Rectal smooth muscle tissue (tissue), 1 donor: ENCODE data around the gene NPPA.

ENCODE experiments used
- H3K27ac ChIP-seq: one replicate; pipeline ENCODE4 v1.7.0; 2013; ENCODE audit warnings: low read depth, low read length, inconsistent platforms
- H3K27me3 ChIP-seq: one replicate; pipeline ENCODE4 v1.7.0; 2013; ENCODE audit warnings: low read length; ENCODE audit not compliant: control insufficient read depth, insufficient read depth
- H3K36me3 ChIP-seq: one replicate; pipeline ENCODE4 v1.7.0; 2013; ENCODE audit warnings: low read length; ENCODE audit not compliant: control insufficient read depth, insufficient read depth
- H3K4me1 ChIP-seq: one replicate; pipeline ENCODE4 v1.7.0; 2013; ENCODE audit warnings: low read length; ENCODE audit not compliant: control insufficient read depth, insufficient read depth
- H3K4me3 ChIP-seq: one replicate; pipeline ENCODE4 v1.7.0; 2013; ENCODE audit warnings: low read length
- H3K9ac ChIP-seq: one replicate; pipeline ENCODE4 v1.7.0; 2013; ENCODE audit warnings: low read length

The NPPA gene

GRCh38 chr1:11797525-11798216 is 49.9 kb downstream of the NPPA start:
- Histone ChIP-seq H3K9ac (no peak overlapping the region), H3K4me3 (no peak overlapping the region), H3K27ac (no peak overlapping the region), H3K4me1 (no peaks in the 10 kb centered on the region), H3K27me3 (no peaks in the 10 kb centered on the region), H3K36me3 (peaks cover 36% of the 10 kb centered on the region)

GRCh38 chr1:11796036-11796828 is 51.4 kb downstream of the NPPA start:
- H3K4me1 ChIP-seq, result peaks cover 4% of the 10 kb centered on the region
- no peak overlapping the region for H3K27ac ChIP-seq
- H3K27me3 ChIP-seq, result no peaks in the 10 kb centered on the region
- no peak overlapping the region for H3K9ac ChIP-seq
- peaks cover 35% of the 10 kb centered on the region for H3K36me3 ChIP-seq
- no peak overlapping the region for H3K4me3 ChIP-seq
